Neural cell (in vitro differentiated cells): ENCODE measurements around the gene SP5. TPM values are rescaled to one million over a fixed set of nuclear protein-coding genes. Genes with fewer than 3 reads are reported as not detected.

Experiments used
- H2AFZ ChIP-seq: fragments of 200-600, 300-800 bp; sonication (generic), shearing (Covaris generic); 2 replicates; pipeline ENCODE4 v1.6.0; 2014; ENCODE audit warnings: low read depth, mild to moderate bottlenecking, antibody characterized with exemption, low read length, moderate library complexity
- H3F3A ChIP-seq: fragments of 200-600 bp; shearing (Covaris generic); 2 replicates; pipeline ENCODE4 v1.6.1; 2016; ENCODE audit warnings: mild to moderate bottlenecking, moderate library complexity, mixed read lengths, antibody characterized with exemption, low read length; ENCODE audit not compliant: insufficient read depth, poor library complexity, severe bottlenecking
- H3K27ac ChIP-seq: fragments of 200-600, 300-800 bp; sonication (generic), shearing (Covaris generic); 2 replicates; pipeline ENCODE4 v1.5.1; 2014; ENCODE audit warnings: mild to moderate bottlenecking, low read length, moderate library complexity
- H3K27me3 ChIP-seq: fragments of 300-800, 200-600 bp; sonication (generic), shearing (Covaris generic); 2 replicates; pipeline ENCODE4 v1.6.0; 2014; ENCODE audit warnings: mild to moderate bottlenecking, low read depth, low read length, moderate library complexity; ENCODE audit not compliant: insufficient read depth
- H3K36me3 ChIP-seq: fragments of 300-800, 200-600 bp; sonication (generic), shearing (Covaris generic); 2 replicates; pipeline ENCODE4 v1.5.1; 2014; ENCODE audit warnings: mild to moderate bottlenecking, antibody characterized with exemption, low read length, moderate library complexity; ENCODE audit not compliant: insufficient read depth
- H3K4me2 ChIP-seq: fragments of 300-800, 200-600 bp; sonication (generic), shearing (Covaris generic); 2 replicates; pipeline ENCODE4 v1.6.0; 2014; ENCODE audit warnings: mild to moderate bottlenecking, low read length
- H3K4me3 ChIP-seq: fragments of 300-800, 200-600 bp; sonication (generic), shearing (Covaris generic); 2 replicates; pipeline ENCODE4 v1.5.1; 2014; ENCODE audit warnings: mild to moderate bottlenecking, low read length, moderate library complexity
- H3K79me2 ChIP-seq: fragments of 200-600 bp; shearing (Covaris generic); replicated peaks from 2 replicates; pipeline ENCODE4 v1.6.0; 2014; ENCODE audit warnings: mild to moderate bottlenecking, low read length, moderate library complexity; ENCODE audit not compliant: insufficient read depth
- H3K9ac ChIP-seq: fragments of 300-800, 200-600 bp; sonication (generic), shearing (Covaris generic); 2 replicates; pipeline ENCODE4 v1.6.1; 2016; ENCODE audit warnings: mild to moderate bottlenecking, low read length, mixed read lengths
- H3K9me2 ChIP-seq: fragments of 200-600 bp; shearing (Covaris generic); 2 replicates; pipeline ENCODE4 v1.6.1; 2016; ENCODE audit warnings: mild to moderate bottlenecking, low read length, mixed read lengths; ENCODE audit not compliant: insufficient read depth
- H3K9me3 ChIP-seq: fragments of 200-600, 300-800 bp; sonication (generic), shearing (Covaris generic); 2 replicates; pipeline ENCODE4 v1.6.1; 2016; ENCODE audit warnings: mild to moderate bottlenecking, mixed run types, low read length, moderate library complexity, mixed read lengths
- H4K20me1 ChIP-seq: fragments of 200-600 bp; shearing (Covaris generic); 2 replicates; pipeline ENCODE4 v1.6.1; 2016; ENCODE audit warnings: mild to moderate bottlenecking, mixed run types; ENCODE audit not compliant: insufficient read depth
- EP300 ChIP-seq: fragments of 450-650 bp; conservative IDR thresholded peaks from 2 replicates; pipeline ENCODE4 v1.6.1; 2014; ENCODE audit warnings: antibody characterized with exemption, mild to moderate bottlenecking, moderate library complexity; ENCODE audit not compliant: poor library complexity, severe bottlenecking
- EZH2 ChIP-seq: fragments of 200-600, 300-800 bp; shearing (Covaris generic), sonication (generic); IDR thresholded peaks from 2 replicates; pipeline ENCODE4 v1.6.1; 2014; ENCODE audit warnings: antibody characterized with exemption, low read length, borderline replicate concordance, mild to moderate bottlenecking; ENCODE audit not compliant: insufficient read depth, poor library complexity, severe bottlenecking
- MXI1 ChIP-seq: fragments of 450-650 bp; conservative IDR thresholded peaks from 2 replicates; pipeline ENCODE4 v1.6.1; 2014; ENCODE audit warnings: antibody characterized with exemption, mild to moderate bottlenecking; ENCODE audit not compliant: poor library complexity, severe bottlenecking
- POLR2AphosphoS5 ChIP-seq: IDR thresholded peaks from 2 replicates; pipeline ENCODE4 v1.6.1; 2012
- RAD21 ChIP-seq: fragments of 450-650 bp; conservative IDR thresholded peaks from 2 replicates; pipeline ENCODE4 v1.6.1; 2014; ENCODE audit warnings: antibody characterized with exemption, mild to moderate bottlenecking, moderate library complexity
- SMC3 ChIP-seq: fragments of 450-650 bp; conservative IDR thresholded peaks from 2 replicates; pipeline ENCODE4 v1.6.1; 2014; ENCODE audit warnings: antibody characterized with exemption, mild to moderate bottlenecking, moderate library complexity; ENCODE audit not compliant: poor library complexity
- TAF1 ChIP-seq: IDR thresholded peaks from 2 replicates; pipeline ENCODE4 v1.6.1; 2012; ENCODE audit warnings: low read depth
- polyA plus RNA-seq: library from polyadenylated mRNA; depleted of rRNA; stranded (reverse); fragments of >200 nt; gene quantifications from 2 replicates; pipeline ENCODE4 v1.2.3, GENCODE V29; 2014
- TF ChIP-seq, protein P1 (sequence below): IDR thresholded peaks from 2 replicates; pipeline ENCODE4 v1.6.1; 2012; ENCODE audit warnings: borderline replicate concordance
- TF ChIP-seq, protein P2 (sequence below): fragments of 450-650 bp; IDR thresholded peaks from 2 replicates; pipeline ENCODE4 v1.5.1; 2014; ENCODE audit warnings: antibody characterized with exemption, mild to moderate bottlenecking, moderate library complexity; ENCODE audit not compliant: poor library complexity, severe bottlenecking

SP5 gene
- polyA plus RNA-seq, 1 donor from 2014 or later = 0.15 TPM

DNA sequence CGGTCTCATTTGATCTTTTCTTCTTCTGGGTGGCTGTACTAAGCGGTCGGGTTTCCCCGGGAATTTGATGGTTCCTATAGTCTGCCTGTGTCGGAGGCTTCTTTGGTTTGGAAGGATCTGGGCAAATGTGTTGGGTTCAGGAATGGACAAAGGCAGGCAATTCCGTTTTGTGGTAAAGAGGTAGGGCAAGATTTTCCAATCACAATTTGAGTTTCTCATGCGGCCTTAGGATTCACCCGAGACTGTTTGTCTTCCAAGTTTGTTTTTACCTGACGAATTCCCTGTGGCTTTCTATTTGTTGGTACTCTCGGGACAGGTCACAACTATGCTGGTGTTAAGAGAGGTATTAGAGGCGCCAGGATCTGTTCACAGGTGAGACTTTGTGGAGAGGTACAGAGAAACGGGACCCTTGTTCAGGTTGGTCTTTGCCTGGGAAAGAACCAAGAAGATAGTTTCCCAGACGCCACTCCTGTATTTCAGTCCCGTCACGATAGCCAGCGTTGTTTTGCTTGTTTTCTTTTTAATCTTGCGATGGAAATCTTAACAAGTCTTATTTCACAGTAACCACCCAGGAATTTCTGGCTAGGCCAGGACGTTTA, 3.0 kb downstream of the SP5 start:
- Histone ChIP-seq H3K4me2 (no peak overlapping the region), H3F3A (no peaks in the 10 kb centered on the region), H4K20me1 (no peaks in the 10 kb centered on the region), H3K36me3 (no peaks in the 10 kb centered on the region), H3K79me2 (no peaks in the 10 kb centered on the region), H3K9me3 (no peaks in the 10 kb centered on the region), H3K27ac (no peak overlapping the region), H3K9ac (no peak overlapping the region), H3K27me3 (peaks cover 76% of the 10 kb centered on the region), H2AFZ (no peak overlapping the region), H3K4me3 (no peak overlapping the region), H3K9me2 (no peaks in the 10 kb centered on the region)
- TF ChIP-seq EP300 (no peak), RAD21 (no peak), POLR2AphosphoS5 (no peak), SMC3 (no peak), MXI1 (no peak), TAF1 (no peak), EZH2 (no peak)
- TF ChIP-seq, protein P1, sequence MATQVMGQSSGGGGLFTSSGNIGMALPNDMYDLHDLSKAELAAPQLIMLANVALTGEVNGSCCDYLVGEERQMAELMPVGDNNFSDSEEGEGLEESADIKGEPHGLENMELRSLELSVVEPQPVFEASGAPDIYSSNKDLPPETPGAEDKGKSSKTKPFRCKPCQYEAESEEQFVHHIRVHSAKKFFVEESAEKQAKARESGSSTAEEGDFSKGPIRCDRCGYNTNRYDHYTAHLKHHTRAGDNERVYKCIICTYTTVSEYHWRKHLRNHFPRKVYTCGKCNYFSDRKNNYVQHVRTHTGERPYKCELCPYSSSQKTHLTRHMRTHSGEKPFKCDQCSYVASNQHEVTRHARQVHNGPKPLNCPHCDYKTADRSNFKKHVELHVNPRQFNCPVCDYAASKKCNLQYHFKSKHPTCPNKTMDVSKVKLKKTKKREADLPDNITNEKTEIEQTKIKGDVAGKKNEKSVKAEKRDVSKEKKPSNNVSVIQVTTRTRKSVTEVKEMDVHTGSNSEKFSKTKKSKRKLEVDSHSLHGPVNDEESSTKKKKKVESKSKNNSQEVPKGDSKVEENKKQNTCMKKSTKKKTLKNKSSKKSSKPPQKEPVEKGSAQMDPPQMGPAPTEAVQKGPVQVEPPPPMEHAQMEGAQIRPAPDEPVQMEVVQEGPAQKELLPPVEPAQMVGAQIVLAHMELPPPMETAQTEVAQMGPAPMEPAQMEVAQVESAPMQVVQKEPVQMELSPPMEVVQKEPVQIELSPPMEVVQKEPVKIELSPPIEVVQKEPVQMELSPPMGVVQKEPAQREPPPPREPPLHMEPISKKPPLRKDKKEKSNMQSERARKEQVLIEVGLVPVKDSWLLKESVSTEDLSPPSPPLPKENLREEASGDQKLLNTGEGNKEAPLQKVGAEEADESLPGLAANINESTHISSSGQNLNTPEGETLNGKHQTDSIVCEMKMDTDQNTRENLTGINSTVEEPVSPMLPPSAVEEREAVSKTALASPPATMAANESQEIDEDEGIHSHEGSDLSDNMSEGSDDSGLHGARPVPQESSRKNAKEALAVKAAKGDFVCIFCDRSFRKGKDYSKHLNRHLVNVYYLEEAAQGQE = no peak
- TF ChIP-seq, protein P2, sequence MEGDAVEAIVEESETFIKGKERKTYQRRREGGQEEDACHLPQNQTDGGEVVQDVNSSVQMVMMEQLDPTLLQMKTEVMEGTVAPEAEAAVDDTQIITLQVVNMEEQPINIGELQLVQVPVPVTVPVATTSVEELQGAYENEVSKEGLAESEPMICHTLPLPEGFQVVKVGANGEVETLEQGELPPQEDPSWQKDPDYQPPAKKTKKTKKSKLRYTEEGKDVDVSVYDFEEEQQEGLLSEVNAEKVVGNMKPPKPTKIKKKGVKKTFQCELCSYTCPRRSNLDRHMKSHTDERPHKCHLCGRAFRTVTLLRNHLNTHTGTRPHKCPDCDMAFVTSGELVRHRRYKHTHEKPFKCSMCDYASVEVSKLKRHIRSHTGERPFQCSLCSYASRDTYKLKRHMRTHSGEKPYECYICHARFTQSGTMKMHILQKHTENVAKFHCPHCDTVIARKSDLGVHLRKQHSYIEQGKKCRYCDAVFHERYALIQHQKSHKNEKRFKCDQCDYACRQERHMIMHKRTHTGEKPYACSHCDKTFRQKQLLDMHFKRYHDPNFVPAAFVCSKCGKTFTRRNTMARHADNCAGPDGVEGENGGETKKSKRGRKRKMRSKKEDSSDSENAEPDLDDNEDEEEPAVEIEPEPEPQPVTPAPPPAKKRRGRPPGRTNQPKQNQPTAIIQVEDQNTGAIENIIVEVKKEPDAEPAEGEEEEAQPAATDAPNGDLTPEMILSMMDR = no peak

DNA sequence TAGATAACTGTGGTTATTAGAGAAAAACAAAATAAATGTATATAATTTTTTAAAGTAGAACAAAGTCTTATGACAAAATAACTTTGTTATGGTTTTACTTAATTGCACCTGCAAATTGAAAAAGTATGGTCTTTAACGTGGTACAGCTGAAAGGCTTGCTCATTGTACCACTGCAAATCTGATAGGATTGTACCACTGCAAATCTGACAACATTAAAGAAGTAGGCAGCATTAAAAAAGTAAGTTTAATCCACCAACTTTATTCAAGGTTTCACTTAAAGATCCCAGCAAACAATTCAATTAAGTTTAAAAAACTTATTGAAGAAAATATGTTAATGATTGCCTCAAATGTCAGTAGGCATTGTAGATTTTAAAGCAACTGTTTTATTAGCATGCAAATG, 4.7 kb downstream of the SP5 start:
- Histone ChIP-seq H2AFZ (no peak overlapping the region), H3K4me2 (no peak overlapping the region), H3K27ac (no peak overlapping the region), H3K9me2 (no peaks in the 10 kb centered on the region), H3K79me2 (no peaks in the 10 kb centered on the region), H3K9me3 (no peaks in the 10 kb centered on the region), H3K27me3 (peaks cover 60% of the 10 kb centered on the region), H3K9ac (no peak overlapping the region), H3K36me3 (no peaks in the 10 kb centered on the region), H4K20me1 (no peaks in the 10 kb centered on the region), H3K4me3 (no peak overlapping the region), H3F3A (no peaks in the 10 kb centered on the region)
- no peak for TF ChIP-seq RAD21
- no peak for TF ChIP-seq POLR2AphosphoS5
- TF ChIP-seq MXI1 = no peak
- TF ChIP-seq, protein P1 = no peak
- TF ChIP-seq, protein P2 = no peak
- no peak for TF ChIP-seq EP300
- TF ChIP-seq TAF1 = no peak
- TF ChIP-seq EZH2 = no peak
- TF ChIP-seq SMC3 = no peak
